ENCODE measurements around the gene NMU.

GRCh38 chr4:55588160-55588559, 47.9 kb downstream of the NMU start:
- TF ChIP-seq CTCF (IDR thresholded peaks at IDR 0.05) = no peak
- no peak for TF ChIP-seq POLR2A (IDR thresholded peaks at IDR 0.05)
